HG03045 (cell line): Measurements from ENCODE around the gene ABLIM1.

Experiments used
- ATAC-seq: cut with Tn5 transposase; IDR thresholded peaks from one replicate; pipeline ENCODE4 v1.9.1; 2021; ENCODE audit warnings: mild to moderate bottlenecking, moderate library complexity; ENCODE audit not compliant: unreplicated experiment

ABLIM1 gene

DNA sequence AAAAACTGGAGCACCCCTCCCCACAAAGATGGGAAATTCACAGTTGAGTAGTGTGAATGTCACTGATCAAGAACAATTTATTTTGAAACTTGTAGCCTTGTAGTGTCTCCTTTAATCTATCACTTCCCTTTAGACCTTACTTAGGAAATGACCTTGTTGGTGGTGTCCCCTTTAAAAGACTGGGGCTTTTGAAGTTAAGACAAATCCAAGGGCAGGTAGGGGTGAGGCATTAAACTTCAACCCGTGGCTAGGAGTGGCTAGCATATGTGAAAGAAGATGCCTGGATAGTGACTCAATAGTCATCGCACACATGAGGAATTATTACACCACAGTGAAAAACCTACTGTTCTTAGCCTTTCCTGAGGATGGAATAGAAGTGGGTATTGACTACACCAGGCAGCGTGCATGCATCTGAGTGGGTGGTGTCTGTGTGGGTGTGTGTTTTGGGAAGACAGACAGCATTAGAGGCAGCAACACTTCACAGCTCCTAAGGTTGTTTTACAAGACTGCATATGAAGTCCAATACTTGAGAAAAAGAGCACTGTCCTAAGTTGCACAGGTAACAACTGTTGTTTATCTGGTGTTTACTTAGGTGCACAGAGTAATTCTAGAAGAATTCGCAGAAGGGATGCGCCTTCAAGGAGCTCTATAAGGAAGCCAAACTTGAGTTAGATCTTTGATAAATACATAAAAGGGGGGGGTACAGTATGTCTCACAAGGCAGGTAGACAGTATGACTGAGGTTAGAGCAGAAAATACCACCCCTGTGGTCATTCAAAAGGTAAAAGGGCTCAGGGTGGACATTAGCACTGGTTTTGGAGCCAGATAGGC lies 32.9 kb downstream of the ABLIM1 start:
- no peak for ATAC-seq

DNA sequence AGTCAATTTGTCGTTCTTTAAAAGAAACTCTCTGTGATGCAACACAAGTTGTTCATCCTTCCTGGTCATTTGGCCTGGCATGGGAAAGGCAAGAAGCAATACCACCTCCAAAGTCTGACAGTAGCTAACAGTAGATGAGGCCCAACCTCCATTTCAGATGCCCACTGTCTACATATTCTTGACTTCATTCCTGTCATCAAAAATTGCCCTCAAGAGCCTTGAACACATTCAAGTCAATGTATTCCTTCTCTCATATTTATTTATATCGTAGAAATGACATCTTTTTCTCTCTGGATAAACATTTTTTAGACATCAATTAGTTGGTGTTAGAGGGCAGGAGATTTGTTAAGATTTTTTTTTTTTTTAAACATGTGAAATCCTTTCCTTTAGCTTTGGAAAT lies 33.7 kb downstream of the ABLIM1 start:
- no peak for ATAC-seq

- ATAC-seq, result no peak
Observed at GRCh38 chr10:114623661-114624294, 34.3 kb downstream of the ABLIM1 start.

GRCh38 chr10:114623155-114623554 lies 34.9 kb downstream of the ABLIM1 start:
- no peak for ATAC-seq

- no peak for ATAC-seq
Observed at GRCh38 chr10:114618722-114619121, 39.4 kb downstream of the ABLIM1 start.

GRCh38 chr10:114616516-114616915 lies 41.6 kb downstream of the ABLIM1 start:
- ATAC-seq, result no peak

DNA sequence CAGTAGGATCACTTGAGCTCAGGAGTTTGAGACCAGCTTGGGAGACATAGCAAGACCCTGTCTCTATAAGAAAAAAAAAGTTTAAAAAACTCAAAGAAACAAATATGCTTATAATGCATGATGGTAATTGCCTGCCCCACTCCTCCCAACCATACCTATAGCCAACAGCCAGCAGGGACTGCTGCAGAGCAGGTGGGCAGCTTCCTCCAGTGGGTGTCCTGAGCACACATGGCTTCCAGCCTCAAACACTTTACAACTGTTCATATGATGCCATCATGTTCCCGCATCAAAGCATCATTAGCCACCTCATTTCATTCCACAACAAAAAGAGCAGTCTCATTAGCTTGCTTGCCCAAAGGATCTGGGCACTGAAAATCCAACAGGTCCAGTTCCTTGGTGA lies 42.0 kb downstream of the ABLIM1 start:
- no peak for ATAC-seq

- ATAC-seq, result peak; percentile 89
Observed at GRCh38 chr10:114615600-114616007, 42.5 kb downstream of the ABLIM1 start.

- ATAC-seq, result no peak
Observed at GRCh38 chr10:114613237-114613979, 44.7 kb downstream of the ABLIM1 start.

- ATAC-seq, result no peak
Observed at GRCh38 chr10:114611617-114612016, 46.5 kb downstream of the ABLIM1 start.

GRCh38 chr10:114609518-114610426 lies 48.3 kb downstream of the ABLIM1 start:
- no peak for ATAC-seq

- ATAC-seq, result no peak
Observed at GRCh38 chr10:114607358-114607998, 50.6 kb downstream of the ABLIM1 start.

- no peak for ATAC-seq
Observed at GRCh38 chr10:114605155-114605797, 52.8 kb downstream of the ABLIM1 start.

- no peak for ATAC-seq
Observed at GRCh38 chr10:114604357-114605130, 53.5 kb downstream of the ABLIM1 start.

- ATAC-seq, result no peak
Observed at GRCh38 chr10:114603948-114604347, 54.1 kb downstream of the ABLIM1 start.

DNA sequence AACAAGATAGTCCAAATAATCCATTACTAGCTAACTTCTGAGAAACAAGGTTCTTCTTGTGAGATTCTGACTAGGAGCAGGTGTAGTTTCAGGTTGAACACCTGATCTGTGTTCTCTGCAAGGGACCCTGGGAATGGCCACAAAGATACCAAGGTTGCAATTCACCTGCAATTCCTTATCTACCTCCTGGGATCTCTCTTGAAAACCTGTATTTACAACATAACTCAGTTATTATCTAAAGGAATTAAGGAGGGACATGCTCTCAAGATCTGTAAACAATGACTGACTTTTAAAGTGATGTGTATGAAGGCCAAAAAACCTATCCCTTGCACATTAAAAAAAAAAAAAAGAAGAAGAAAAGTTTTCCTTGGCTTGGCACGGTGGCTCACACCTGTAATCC lies 54.8 kb downstream of the ABLIM1 start:
- no peak for ATAC-seq

DNA sequence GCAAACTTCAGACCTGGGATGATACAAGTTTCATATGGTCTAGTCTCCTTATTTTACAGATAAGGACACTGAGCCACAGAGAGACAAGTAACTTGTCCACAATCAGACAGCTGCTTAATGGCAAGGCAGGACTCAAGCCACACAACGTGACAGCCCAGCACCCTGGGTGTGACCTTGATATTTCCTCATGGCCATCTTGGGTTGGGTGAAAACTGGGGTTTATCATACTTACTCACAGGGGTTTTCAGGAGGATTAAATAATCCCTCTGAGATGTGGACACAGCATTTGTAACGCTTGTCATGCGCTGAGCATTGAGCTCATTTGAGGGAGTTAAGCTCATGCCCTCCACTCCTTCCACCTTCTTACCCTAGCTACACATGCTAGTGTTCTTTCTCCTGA lies 58.0 kb downstream of the ABLIM1 start:
- no peak for ATAC-seq

DNA sequence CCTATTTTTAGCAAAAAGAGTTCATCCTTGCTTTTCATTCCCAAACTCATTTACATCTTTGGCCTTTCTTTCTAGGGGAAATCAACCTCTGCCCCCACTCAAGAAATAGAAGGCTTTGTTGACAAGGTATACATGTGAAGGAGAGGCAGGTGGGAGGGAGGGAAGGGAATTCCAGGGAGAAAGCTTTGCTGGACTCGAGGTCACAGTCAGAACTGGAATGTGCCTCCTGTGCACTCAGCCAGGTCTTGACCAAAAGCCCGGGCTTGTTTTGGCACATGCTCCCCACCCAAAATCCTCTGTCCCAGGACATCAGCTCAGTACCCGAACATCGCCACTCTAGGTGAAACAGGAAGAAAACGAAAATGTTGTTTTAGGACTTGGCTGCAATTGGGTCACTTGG lies 61.3 kb downstream of the ABLIM1 start:
- no peak for ATAC-seq
